Testis (tissue), 2 donors: ENCODE measurements around the gene ALS2CL.

Experiments
- CTCF ChIP-seq, 3 experiments: fragments of 450-650 bp in 2 of 3; fragments of 200-600 bp in 1 of 3; sonication (generic) in 1 of 3; IDR thresholded peaks; one replicate each; pipeline ENCODE4 v1.5.1; 2016 to 2019; ENCODE audit warnings: antibody characterized with exemption in 3 of 3, mild to moderate bottlenecking in 2 of 3, moderate library complexity in 1 of 3
- POLR2A ChIP-seq: fragments of 450-650 bp; IDR thresholded peaks from one replicate; pipeline ENCODE4 v1.6.1; 2017; ENCODE audit warnings: antibody characterized with exemption, mild to moderate bottlenecking, moderate library complexity

- TF ChIP-seq CTCF (IDR thresholded peaks at IDR 0.05): no peak
- TF ChIP-seq POLR2A: no peak
These were observed 45.4 kb downstream of the ALS2CL start for GRCh38 chr3:46648096-46648495.
